Coronary artery (tissue), 2 donors: ENCODE data around the gene FERMT2.

ENCODE experiments used
- DNase-seq: peaks from one replicate; pipeline ENCODE4 v3.0.0-alpha.2; 2017; ENCODE audit warnings: low spot score
- H3K27ac ChIP-seq, 2 donors: fragments of 200-600 bp; sonication (generic); one replicate each; pipeline ENCODE4 v1.5.1; 2016 to 2019
- H3K4me3 ChIP-seq: fragments of 200-600 bp; sonication (generic); 2 replicates; pipeline ENCODE4 v1.5.1; 2016; ENCODE audit warnings: mild to moderate bottlenecking, moderate library complexity
- CTCF ChIP-seq: fragments of 200-600 bp; sonication (generic); IDR thresholded peaks from one replicate; pipeline ENCODE4 v1.5.1; 2019; ENCODE audit warnings: antibody characterized with exemption

FERMT2 gene

GRCh38 chr14:52919971-52920370 is 30.9 kb downstream of the FERMT2 start:
- Histone ChIP-seq H3K4me3 (no peak overlapping the region), H3K27ac (peak overlapping the region; percentile 48 to 73)
- no peak for DNase-seq
- TF ChIP-seq CTCF: no peak

GRCh38 chr14:52918486-52918885 is 32.4 kb downstream of the FERMT2 start:
- DNase-seq: no peak
- TF ChIP-seq CTCF: no peak
- H3K27ac ChIP-seq: peak overlapping the region; percentile 46 to 73
- no peak overlapping the region for H3K4me3 ChIP-seq

- Histone ChIP-seq H3K4me3 (no peak overlapping the region), H3K27ac (peak overlapping the region; percentile 14 to 46)
- DNase-seq: no peak
- no peak for TF ChIP-seq CTCF
Observed at GRCh38 chr14:52917735-52918134, 33.1 kb downstream of the FERMT2 start.

- no peak overlapping the region for H3K4me3 ChIP-seq
- H3K27ac ChIP-seq: no peak overlapping the region
- no peak for TF ChIP-seq CTCF
- DNase-seq: no peak
Observed at GRCh38 chr14:52914295-52914694, 36.6 kb downstream of the FERMT2 start.

GRCh38 chr14:52913271-52913670 is 37.6 kb downstream of the FERMT2 start:
- Histone ChIP-seq H3K4me3 (no peak overlapping the region), H3K27ac (peak overlapping the region in 1 of 2 donors; percentile 1)
- TF ChIP-seq CTCF: no peak
- no peak for DNase-seq

- no peak for DNase-seq
- TF ChIP-seq CTCF: no peak
- Histone ChIP-seq H3K27ac (no peak overlapping the region), H3K4me3 (no peak overlapping the region)
Observed at GRCh38 chr14:52911904-52912303, 38.9 kb downstream of the FERMT2 start.

- no peak for TF ChIP-seq CTCF
- H3K4me3 ChIP-seq: no peak overlapping the region
- DNase-seq: no peak
- H3K27ac ChIP-seq: peak overlapping the region in 1 of 2 donors; percentile 18
Observed at GRCh38 chr14:52910572-52910971, 40.3 kb downstream of the FERMT2 start.
